SKM-1 treated with dmso at 0.1 percent for 144 hours (cell line): Measurements from ENCODE around the gene PPFIA4.
A peak's percentile ranks its signal among the peaks of the same experiment; 100 is the strongest.

Experiments used
- DNase-seq: peaks from one replicate; lab custom pipeline; 2025; ENCODE audit not compliant: unreplicated experiment; lab: John Stamatoyannopoulos, UW

Gene PPFIA4

GRCh38 chr1:203057911-203058675 lies 31.8 kb downstream of the PPFIA4 start:
- DNase-seq: peak; percentile 85

GRCh38 chr1:203058676-203058935 lies 32.3 kb downstream of the PPFIA4 start:
- DNase-seq: peak; percentile 88

GRCh38 chr1:203059485-203059884 lies 33.2 kb downstream of the PPFIA4 start:
- DNase-seq: peak; percentile 90

- no peak for DNase-seq
These were observed 33.8 kb downstream of the PPFIA4 start for GRCh38 chr1:203060115-203060514.

- DNase-seq: no peak
These were observed 37.0 kb downstream of the PPFIA4 start for GRCh38 chr1:203063287-203063686.

- DNase-seq: no peak
These were observed 38.9 kb downstream of the PPFIA4 start for GRCh38 chr1:203065191-203065590.

- no peak for DNase-seq
These were observed 39.7 kb downstream of the PPFIA4 start for GRCh38 chr1:203065986-203066385.

- no peak for DNase-seq
These were observed 40.7 kb downstream of the PPFIA4 start for GRCh38 chr1:203066965-203067364.

- DNase-seq: peak; percentile 80
These were observed 42.9 kb downstream of the PPFIA4 start for GRCh38 chr1:203069030-203069747.

- no peak for DNase-seq
These were observed 45.8 kb downstream of the PPFIA4 start for GRCh38 chr1:203072002-203072602.

GRCh38 chr1:203072911-203073310 lies 46.6 kb downstream of the PPFIA4 start:
- DNase-seq: no peak

- no peak for DNase-seq
These were observed 47.2 kb downstream of the PPFIA4 start for GRCh38 chr1:203073469-203073868.

- DNase-seq: no peak
These were observed 48.3 kb downstream of the PPFIA4 start for GRCh38 chr1:203074610-203075009.

GRCh38 chr1:203075236-203076030 lies 49.1 kb downstream of the PPFIA4 start:
- DNase-seq: no peak

- DNase-seq: no peak
These were observed 49.8 kb downstream of the PPFIA4 start for GRCh38 chr1:203076031-203076511.

- DNase-seq: no peak
These were observed 51.1 kb downstream of the PPFIA4 start for GRCh38 chr1:203077367-203077766.

GRCh38 chr1:203077956-203078355 lies 51.7 kb downstream of the PPFIA4 start:
- no peak for DNase-seq

- DNase-seq: no peak
These were observed 52.2 kb downstream of the PPFIA4 start for GRCh38 chr1:203078478-203078877.

- no peak for DNase-seq
These were observed 54.2 kb downstream of the PPFIA4 start for GRCh38 chr1:203080456-203080855.

- no peak for DNase-seq
These were observed 55.4 kb downstream of the PPFIA4 start for GRCh38 chr1:203081465-203082230.

GRCh38 chr1:203082231-203082505 lies 55.9 kb downstream of the PPFIA4 start:
- DNase-seq: no peak
